MV-4-11 (cell line): ENCODE measurements around the gene OSBPL1A.
A peak's percentile ranks its signal among the peaks of the same experiment; 100 is the strongest.

Experiments used
- DNase-seq: peaks from one replicate; lab custom pipeline; 2025; lab: John Stamatoyannopoulos, UW

The OSBPL1A gene

GRCh38 chr18:24126155-24126961, 271.3 kb downstream of the OSBPL1A start:
- no peak for DNase-seq

GRCh38 chr18:24121625-24122024, 276.0 kb downstream of the OSBPL1A start:
- peak; percentile 2 for DNase-seq

- DNase-seq = no peak
Measured at GRCh38 chr18:24120676-24121075, 276.9 kb downstream of the OSBPL1A start.

GRCh38 chr18:24118750-24119577, 278.7 kb downstream of the OSBPL1A start:
- peak; percentile 59 for DNase-seq

- DNase-seq = peak; percentile 83
Measured at GRCh38 chr18:24115628-24116027, 282.0 kb downstream of the OSBPL1A start.

- no peak for DNase-seq
Measured at GRCh38 chr18:24114924-24115549, 282.6 kb downstream of the OSBPL1A start.

GRCh38 chr18:24112874-24113615, 284.6 kb downstream of the OSBPL1A start:
- DNase-seq = no peak

- no peak for DNase-seq
Measured at GRCh38 chr18:24112464-24112863, 285.2 kb downstream of the OSBPL1A start.
